Kidney tubule cell (primary cell): ENCODE measurements around the gene HBA1.
A peak's percentile ranks its signal among the peaks of the same experiment; 100 is the strongest.
"Not testable (repeated sequence)": the region's sequence is repeated elsewhere in the genome, so short reads cannot be mapped to it uniquely, and the experiment has no call there.

Source experiments
- DNase-seq: peaks from one replicate; pipeline ENCODE4 v3.0.0-alpha.2; 2018; ENCODE audit warnings: low spot score

Gene HBA1

DNA sequence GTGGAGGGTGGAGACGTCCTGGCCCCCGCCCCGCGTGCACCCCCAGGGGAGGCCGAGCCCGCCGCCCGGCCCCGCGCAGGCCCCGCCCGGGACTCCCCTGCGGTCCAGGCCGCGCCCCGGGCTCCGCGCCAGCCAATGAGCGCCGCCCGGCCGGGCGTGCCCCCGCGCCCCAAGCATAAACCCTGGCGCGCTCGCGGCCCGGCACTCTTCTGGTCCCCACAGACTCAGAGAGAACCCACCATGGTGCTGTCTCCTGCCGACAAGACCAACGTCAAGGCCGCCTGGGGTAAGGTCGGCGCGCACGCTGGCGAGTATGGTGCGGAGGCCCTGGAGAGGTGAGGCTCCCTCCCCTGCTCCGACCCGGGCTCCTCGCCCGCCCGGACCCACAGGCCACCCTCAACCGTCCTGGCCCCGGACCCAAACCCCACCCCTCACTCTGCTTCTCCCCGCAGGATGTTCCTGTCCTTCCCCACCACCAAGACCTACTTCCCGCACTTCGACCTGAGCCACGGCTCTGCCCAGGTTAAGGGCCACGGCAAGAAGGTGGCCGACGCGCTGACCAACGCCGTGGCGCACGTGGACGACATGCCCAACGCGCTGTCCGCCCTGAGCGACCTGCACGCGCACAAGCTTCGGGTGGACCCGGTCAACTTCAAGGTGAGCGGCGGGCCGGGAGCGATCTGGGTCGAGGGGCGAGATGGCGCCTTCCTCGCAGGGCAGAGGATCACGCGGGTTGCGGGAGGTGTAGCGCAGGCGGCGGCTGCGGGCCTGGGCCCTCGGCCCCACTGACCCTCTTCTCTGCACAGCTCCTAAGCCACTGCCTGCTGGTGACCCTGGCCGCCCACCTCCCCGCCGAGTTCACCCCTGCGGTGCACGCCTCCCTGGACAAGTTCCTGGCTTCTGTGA, at the start of gene HBA1:
Gene HBA1, plus strand, starts transcription at position 204 of the 906 bp plus-strand sequence. Its CDS starts 37 bp downstream, at position 241.
- DNase-seq: not testable (repeated sequence)

- no peak for DNase-seq
These were observed 47.4 kb upstream of the HBA1 start for GRCh38 chr16:129075-129474.

- DNase-seq: no peak
These were observed 45.8 kb upstream of the HBA1 start for GRCh38 chr16:130533-131173.

DNA sequence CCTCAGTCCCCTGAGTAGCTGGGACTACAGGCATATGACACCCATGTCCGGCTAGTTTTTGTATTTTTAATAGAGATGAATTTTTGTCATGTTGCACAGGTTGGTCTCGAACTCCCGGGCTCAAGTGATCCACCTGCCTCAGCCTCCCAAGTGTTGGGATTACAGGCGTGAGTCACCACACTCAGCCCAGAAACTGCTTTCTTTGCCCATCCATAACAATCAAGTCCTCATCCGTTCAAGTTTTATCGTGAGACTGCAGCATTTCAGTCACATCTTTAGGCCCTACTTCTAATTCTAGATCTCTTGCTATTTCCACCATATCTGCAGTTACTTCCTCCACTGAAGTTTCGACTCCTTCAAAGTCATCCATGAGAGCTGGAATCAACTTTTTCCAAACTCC, 44.4 kb upstream of the HBA1 start:
- no peak for DNase-seq

- no peak for DNase-seq
These were observed 42.8 kb upstream of the HBA1 start for GRCh38 chr16:133716-134115.

GRCh38 chr16:138049-138417, 38.4 kb upstream of the HBA1 start:
- peak; percentile 7 for DNase-seq

DNA sequence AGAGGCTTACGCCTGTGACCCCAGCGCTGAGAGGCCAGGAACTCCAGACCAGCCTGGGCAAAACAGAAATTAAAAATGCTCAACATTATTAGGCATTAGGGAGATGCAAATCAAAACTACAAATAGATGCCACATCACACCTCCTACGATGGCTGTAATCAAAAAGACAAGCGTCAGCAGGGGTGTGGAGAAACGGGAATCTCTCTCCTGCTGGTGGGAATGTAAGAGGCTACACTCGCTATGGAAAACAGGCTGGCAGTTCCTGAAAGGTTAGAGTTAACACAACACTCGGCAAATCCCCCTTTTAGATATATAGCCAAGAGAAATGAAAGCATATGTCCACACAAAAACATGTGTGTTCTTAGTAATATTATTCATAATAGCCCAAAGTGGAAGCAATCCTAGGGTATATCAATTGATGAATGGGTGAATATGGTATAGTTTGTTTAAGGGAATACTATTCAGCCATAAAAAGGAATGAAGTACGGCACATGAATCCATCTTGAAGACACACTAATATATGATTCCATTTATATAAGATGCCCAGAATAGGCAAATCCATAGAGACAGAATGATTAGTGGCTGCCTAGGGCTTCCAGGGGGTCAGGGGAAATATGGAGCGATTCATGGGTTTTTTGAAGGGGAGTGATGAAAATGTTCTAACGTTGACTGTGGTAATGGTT, 36.2 kb upstream of the HBA1 start:
- DNase-seq: no peak

- no peak for DNase-seq
These were observed 34.0 kb upstream of the HBA1 start for GRCh38 chr16:142405-142967.

DNA sequence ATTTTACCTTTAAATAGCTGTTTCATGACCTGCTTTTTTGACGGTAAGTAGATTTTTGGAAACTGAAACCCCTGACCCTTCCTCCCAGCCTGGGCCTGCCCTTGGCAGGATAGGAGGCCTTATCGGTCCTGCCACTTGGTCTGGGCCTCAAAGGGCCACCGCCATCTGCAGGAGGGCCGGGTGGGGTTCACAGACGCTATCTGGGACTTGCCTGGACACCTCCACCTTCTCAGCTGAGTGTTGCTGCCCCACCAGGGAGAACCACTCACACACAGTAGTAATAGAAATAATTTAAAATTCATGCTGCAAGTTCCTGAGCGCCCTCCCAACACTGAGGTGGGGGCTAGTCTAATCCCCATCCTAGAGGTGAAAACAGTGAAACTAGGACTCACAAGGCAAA, 33.4 kb upstream of the HBA1 start:
- DNase-seq: no peak

GRCh38 chr16:143456-143855, 33.0 kb upstream of the HBA1 start:
- DNase-seq: no peak

GRCh38 chr16:144797-145252, 31.7 kb upstream of the HBA1 start:
- no peak for DNase-seq

DNA sequence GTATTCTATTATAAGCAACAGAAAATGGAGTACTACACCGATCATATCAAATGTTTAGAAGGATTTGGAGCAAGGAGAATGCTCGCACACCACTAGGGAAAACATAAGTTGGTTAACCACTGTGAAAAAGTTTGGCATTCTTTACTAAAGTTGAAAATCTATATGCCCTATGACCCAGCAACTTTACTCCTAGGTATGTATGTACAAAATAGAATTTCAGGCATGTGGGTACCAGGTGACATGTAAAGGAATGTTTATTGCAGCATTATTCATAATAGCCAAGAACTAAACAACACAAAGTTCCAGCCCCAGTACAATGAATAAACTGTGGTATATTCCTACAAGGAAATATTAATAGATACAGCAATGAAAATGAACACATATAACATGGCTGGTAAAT, 29.8 kb upstream of the HBA1 start:
- DNase-seq: no peak

- no peak for DNase-seq
These were observed 27.3 kb upstream of the HBA1 start for GRCh38 chr16:149024-149660.

- DNase-seq: no peak
These were observed 24.0 kb upstream of the HBA1 start, which contains the start of gene HBZ for GRCh38 chr16:152141-153128. Gene HBZ (plus strand): TSS chr16:152644. CDS start chr16:152910, 266 bp downstream.

DNA sequence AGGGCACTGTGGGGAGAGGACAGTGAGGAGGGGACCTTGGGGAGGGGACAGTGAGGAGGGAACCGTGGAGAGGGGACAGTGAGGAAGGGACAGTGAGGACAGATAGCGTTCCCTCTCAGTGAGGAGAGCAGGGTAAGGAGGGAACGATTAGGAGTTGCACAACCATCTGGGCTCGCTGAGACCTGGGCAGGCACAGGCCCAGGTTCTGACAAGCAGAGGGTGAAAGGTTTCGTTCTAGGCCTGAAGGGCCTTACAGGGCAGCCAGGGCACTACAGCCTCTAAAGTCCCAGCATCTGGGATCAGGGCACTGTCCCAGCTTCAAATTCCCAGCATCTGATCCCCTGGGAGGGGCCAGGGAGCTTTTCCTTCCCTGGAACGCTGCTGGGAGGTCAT, 23.4 kb upstream of the HBA1 start:
- DNase-seq: not testable (repeated sequence)

DNA sequence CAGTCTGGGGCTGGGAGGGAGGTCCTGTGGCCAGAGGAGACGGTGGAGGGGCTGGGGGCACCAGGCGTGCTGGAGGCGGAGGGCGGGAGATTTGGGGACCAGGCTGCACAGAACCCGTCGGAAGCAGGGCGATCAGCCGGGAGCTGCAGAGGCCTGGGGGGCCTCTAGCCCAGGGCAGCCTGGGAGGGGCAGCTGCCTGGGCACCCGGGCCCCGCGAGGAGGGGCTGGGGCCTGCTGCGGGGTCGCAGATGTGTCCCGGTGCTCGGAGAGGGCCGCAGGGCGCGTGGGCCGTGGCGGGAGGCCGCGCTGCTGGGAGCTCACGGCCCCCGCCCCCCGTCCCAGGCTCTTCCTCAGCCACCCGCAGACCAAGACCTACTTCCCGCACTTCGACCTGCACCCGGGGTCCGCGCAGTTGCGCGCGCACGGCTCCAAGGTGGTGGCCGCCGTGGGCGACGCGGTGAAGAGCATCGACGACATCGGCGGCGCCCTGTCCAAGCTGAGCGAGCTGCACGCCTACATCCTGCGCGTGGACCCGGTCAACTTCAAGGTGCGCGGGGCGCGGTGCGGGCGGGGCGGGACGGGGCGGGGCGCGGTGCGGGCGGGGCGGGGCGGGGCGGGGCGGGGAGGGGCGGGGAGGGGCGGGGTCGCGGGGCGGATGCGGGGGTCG, 22.8 kb upstream of the HBA1 start:
- DNase-seq: not testable (repeated sequence)

DNA sequence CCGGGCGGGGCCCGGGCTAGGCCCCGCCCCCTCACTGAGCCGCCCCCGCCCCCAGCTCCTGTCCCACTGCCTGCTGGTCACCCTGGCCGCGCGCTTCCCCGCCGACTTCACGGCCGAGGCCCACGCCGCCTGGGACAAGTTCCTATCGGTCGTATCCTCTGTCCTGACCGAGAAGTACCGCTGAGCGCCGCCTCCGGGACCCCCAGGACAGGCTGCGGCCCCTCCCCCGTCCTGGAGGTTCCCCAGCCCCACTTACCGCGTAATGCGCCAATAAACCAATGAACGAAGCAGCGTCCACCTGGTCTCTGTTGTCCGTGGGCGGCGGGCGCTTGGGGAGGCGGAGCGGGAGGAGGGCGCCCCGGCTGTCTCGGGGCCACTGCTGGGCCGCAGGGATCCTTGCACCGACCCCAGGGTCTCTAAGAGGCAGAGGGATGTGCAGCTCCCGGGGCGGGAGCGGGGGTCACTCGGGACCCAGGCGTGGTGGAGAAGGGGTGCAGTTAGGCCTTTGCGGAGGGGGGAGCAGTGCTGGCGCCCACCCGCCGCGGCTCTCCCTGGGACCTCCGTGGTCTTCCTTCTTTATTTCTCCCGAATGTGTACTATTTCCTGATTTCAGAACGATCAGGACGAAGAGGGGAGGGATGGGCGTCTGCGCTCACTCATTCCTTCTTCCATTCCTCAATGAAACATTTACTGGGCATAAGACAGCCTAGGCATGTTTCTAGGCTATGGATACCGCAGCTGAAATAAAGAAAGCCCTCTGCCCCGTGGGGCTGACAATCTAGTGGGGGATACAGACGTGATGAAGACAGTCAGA, 22.1 kb upstream of the HBA1 start:
- no peak for DNase-seq

DNA sequence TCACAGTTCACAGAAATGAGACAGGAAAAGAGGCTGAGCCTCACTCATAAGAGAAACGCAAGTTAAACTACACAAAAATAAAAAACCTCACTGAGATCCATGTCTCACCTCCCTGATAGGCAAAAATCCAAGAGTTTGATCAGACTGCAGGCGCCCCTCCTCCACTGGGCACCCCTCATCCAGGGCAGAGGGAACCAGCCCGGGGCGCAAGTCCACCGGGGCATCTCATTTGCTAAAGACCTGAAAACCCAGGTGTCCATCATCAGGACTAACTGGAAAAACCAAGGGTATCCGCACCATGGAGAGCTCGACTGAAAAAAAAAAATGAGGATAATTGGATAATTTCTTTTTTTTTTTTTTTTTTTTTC, 21.5 kb upstream of the HBA1 start:
- DNase-seq: no peak

- DNase-seq: no peak
These were observed 17.2 kb upstream of the HBA1 start for GRCh38 chr16:159136-159849.
